ENCODE results near the gene LCOR. TPM values are rescaled to one million over a fixed set of nuclear protein-coding genes. Genes with fewer than 3 reads are reported as not detected.

Gene LCOR
- total RNA-seq, 1 experiment from 2014 or later: 39.2 TPM

- intact Hi-C loops (cut with micrococcal nuclease; ENCODE audit: unreplicated experiment): no loop called here
- Histone ChIP-seq H3K4me3 (ENCODE audit: low read depth, low read length, poor library complexity, severe bottlenecking) (no peak overlapping the region), H3K4me1 (ENCODE audit: insufficient read depth, low read length, poor library complexity, severe bottlenecking) (peaks cover 2% of the 10 kb centered on the region), H3K9me3 (ENCODE audit: low read depth, low read length, poor library complexity, severe bottlenecking) (no peaks in the 10 kb centered on the region), H3K27ac (ENCODE audit: low read depth, low read length, poor library complexity, severe bottlenecking) (no peak overlapping the region), H3K27me3 (replicated peaks; ENCODE audit: insufficient read depth, low read depth, low read length, poor library complexity) (no peaks in the 10 kb centered on the region), H3K36me3 (ENCODE audit: insufficient read depth, low read length, poor library complexity, severe bottlenecking) (no peaks in the 10 kb centered on the region)
- BruUV-seq (replicated peaks): no TSS peak
- CTCF ChIA-PET: no interaction called here
- TF ChIP-seq CTCF (conservative IDR thresholded peaks at IDR 0.05; ENCODE audit: low read depth, low read length) (no peak), EZH2 (IDR thresholded peaks at IDR 0.05; ENCODE audit: borderline replicate concordance, low read depth, low read length, poor library complexity, severe bottlenecking) (no peak)
- DNase-seq (ENCODE audit: low spot score): no peak
- POLR2A ChIA-PET (ENCODE audit: low non-redundant PET): no interaction called here
These were observed 26.6 kb downstream of the LCOR start for GRCh38 chr10:96858706-96859050.

- Histone ChIP-seq H3K9me3 (ENCODE audit: low read depth, low read length, poor library complexity, severe bottlenecking) (no peaks in the 10 kb centered on the region), H3K27ac (ENCODE audit: low read depth, low read length, poor library complexity, severe bottlenecking) (no peak overlapping the region), H3K4me3 (ENCODE audit: low read depth, low read length, poor library complexity, severe bottlenecking) (no peak overlapping the region), H3K27me3 (replicated peaks; ENCODE audit: insufficient read depth, low read depth, low read length, poor library complexity) (no peaks in the 10 kb centered on the region), H3K4me1 (ENCODE audit: insufficient read depth, low read length, poor library complexity, severe bottlenecking) (peaks cover 7% of the 10 kb centered on the region), H3K36me3 (ENCODE audit: insufficient read depth, low read length, poor library complexity, severe bottlenecking) (no peaks in the 10 kb centered on the region)
- ChIA-PET CTCF (no interaction called here), POLR2A (ENCODE audit: low non-redundant PET) (no interaction called here)
- intact Hi-C loops (cut with micrococcal nuclease; ENCODE audit: unreplicated experiment): no loop called here
- no TSS peak for BruUV-seq (replicated peaks)
- no peak for DNase-seq (ENCODE audit: low spot score)
- TF ChIP-seq CTCF (conservative IDR thresholded peaks at IDR 0.05; ENCODE audit: low read depth, low read length) (no peak), EZH2 (IDR thresholded peaks at IDR 0.05; ENCODE audit: borderline replicate concordance, low read depth, low read length, poor library complexity, severe bottlenecking) (no peak)
These were observed 28.7 kb downstream of the LCOR start for GRCh38 chr10:96860631-96861277.

GRCh38 chr10:96863922-96864543 is 31.9 kb downstream of the LCOR start:
- no peak overlapping the region for H3K4me3 ChIP-seq (ENCODE audit: low read depth, low read length, poor library complexity, severe bottlenecking)
- H3K27me3 ChIP-seq (replicated peaks; ENCODE audit: insufficient read depth, low read depth, low read length, poor library complexity): no peaks in the 10 kb centered on the region
- H3K4me1 ChIP-seq (ENCODE audit: insufficient read depth, low read length, poor library complexity, severe bottlenecking): peaks cover 7% of the 10 kb centered on the region
- ChIA-PET CTCF (no interaction called here), POLR2A (ENCODE audit: low non-redundant PET) (interaction anchor here (0.6 kb wide), 1 partner anchor 19 kb away, joined by 3 read pairs; no protein-coding TSS in a partner anchor)
- no peak overlapping the region for H3K27ac ChIP-seq (ENCODE audit: low read depth, low read length, poor library complexity, severe bottlenecking)
- H3K36me3 ChIP-seq (ENCODE audit: insufficient read depth, low read length, poor library complexity, severe bottlenecking): no peaks in the 10 kb centered on the region
- DNase-seq (ENCODE audit: low spot score): peak; percentile 31
- TF ChIP-seq EZH2 (IDR thresholded peaks at IDR 0.05; ENCODE audit: borderline replicate concordance, low read depth, low read length, poor library complexity, severe bottlenecking) (no peak), CTCF (conservative IDR thresholded peaks at IDR 0.05; ENCODE audit: low read depth, low read length) (no peak)
- H3K9me3 ChIP-seq (ENCODE audit: low read depth, low read length, poor library complexity, severe bottlenecking): no peaks in the 10 kb centered on the region
- intact Hi-C loops (cut with micrococcal nuclease; ENCODE audit: unreplicated experiment): no loop called here
- no TSS peak for BruUV-seq (replicated peaks)

Measured in A673 (cell line).